ENCODE results near the gene RPL12.

Gene RPL12

GRCh38 chr9:127438394-127438793 lies 12.8 kb downstream of the RPL12 start:
- H3K9me3 ChIP-seq (ENCODE audit: insufficient read depth, low read length, severe bottlenecking): no peaks in the 10 kb centered on the region
- H3K9ac ChIP-seq (ENCODE audit: low read depth, low read length): no peak overlapping the region
- no peak overlapping the region for H3K27ac ChIP-seq (ENCODE audit: low read length)
- no peak overlapping the region for H3K4me3 ChIP-seq (ENCODE audit: low read depth in 1 of 2, low read length in 2 of 2)
- TF ChIP-seq, protein P1, sequence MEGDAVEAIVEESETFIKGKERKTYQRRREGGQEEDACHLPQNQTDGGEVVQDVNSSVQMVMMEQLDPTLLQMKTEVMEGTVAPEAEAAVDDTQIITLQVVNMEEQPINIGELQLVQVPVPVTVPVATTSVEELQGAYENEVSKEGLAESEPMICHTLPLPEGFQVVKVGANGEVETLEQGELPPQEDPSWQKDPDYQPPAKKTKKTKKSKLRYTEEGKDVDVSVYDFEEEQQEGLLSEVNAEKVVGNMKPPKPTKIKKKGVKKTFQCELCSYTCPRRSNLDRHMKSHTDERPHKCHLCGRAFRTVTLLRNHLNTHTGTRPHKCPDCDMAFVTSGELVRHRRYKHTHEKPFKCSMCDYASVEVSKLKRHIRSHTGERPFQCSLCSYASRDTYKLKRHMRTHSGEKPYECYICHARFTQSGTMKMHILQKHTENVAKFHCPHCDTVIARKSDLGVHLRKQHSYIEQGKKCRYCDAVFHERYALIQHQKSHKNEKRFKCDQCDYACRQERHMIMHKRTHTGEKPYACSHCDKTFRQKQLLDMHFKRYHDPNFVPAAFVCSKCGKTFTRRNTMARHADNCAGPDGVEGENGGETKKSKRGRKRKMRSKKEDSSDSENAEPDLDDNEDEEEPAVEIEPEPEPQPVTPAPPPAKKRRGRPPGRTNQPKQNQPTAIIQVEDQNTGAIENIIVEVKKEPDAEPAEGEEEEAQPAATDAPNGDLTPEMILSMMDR (IDR thresholded peaks at IDR 0.05; ENCODE audit: borderline replicate concordance, extremely low read depth, low read length, poor library complexity, severe bottlenecking): no peak
- H3K4me2 ChIP-seq (ENCODE audit: insufficient read depth, low read length): no peak overlapping the region
- no peaks in the 10 kb centered on the region for H3K79me2 ChIP-seq (ENCODE audit: insufficient read depth, low read length)
- H4K20me1 ChIP-seq (ENCODE audit: insufficient read depth, low read length): no peaks in the 10 kb centered on the region
- H3K4me1 ChIP-seq (ENCODE audit: insufficient read depth, low read length): no peaks in the 10 kb centered on the region
- H3K36me3 ChIP-seq (ENCODE audit: insufficient read depth, low read length): peaks cover 84% of the 10 kb centered on the region
- no peak overlapping the region for H2AFZ ChIP-seq (ENCODE audit: low read depth, low read length)
- no peak for ATAC-seq (ENCODE audit: insufficient read depth, low read depth)
- no peaks in the 10 kb centered on the region for H3K27me3 ChIP-seq (ENCODE audit: insufficient read depth, low read length, poor library complexity)
- DNase-seq: no peak

- H2AFZ ChIP-seq (ENCODE audit: low read depth, low read length): no peak overlapping the region
- ATAC-seq (ENCODE audit: insufficient read depth, low read depth) (no peak), DNase-seq (no peak)
- H3K9ac ChIP-seq (ENCODE audit: low read depth, low read length): no peak overlapping the region
- TF ChIP-seq, protein P1 (IDR thresholded peaks at IDR 0.05; ENCODE audit: borderline replicate concordance, extremely low read depth, low read length, poor library complexity, severe bottlenecking): no peak
- no peak for TF ChIP-seq EZH2 (IDR thresholded peaks at IDR 0.05; ENCODE audit: borderline replicate concordance, low read depth, low read length, severe bottlenecking)
- H3K36me3 ChIP-seq (ENCODE audit: insufficient read depth, low read length): peaks cover 86% of the 10 kb centered on the region
- no peaks in the 10 kb centered on the region for H3K9me3 ChIP-seq (ENCODE audit: insufficient read depth, low read length, severe bottlenecking)
- no peaks in the 10 kb centered on the region for H3K27me3 ChIP-seq (ENCODE audit: insufficient read depth, low read length, poor library complexity)
- H3K4me3 ChIP-seq (ENCODE audit: low read depth in 1 of 2, low read length in 2 of 2): no peak overlapping the region
- no peaks in the 10 kb centered on the region for H3K4me1 ChIP-seq (ENCODE audit: insufficient read depth, low read length)
- no peak overlapping the region for H3K4me2 ChIP-seq (ENCODE audit: insufficient read depth, low read length)
- no peaks in the 10 kb centered on the region for H4K20me1 ChIP-seq (ENCODE audit: insufficient read depth, low read length)
- no peak overlapping the region for H3K27ac ChIP-seq (ENCODE audit: low read length)
- no peaks in the 10 kb centered on the region for H3K79me2 ChIP-seq (ENCODE audit: insufficient read depth, low read length)
These were observed 13.5 kb downstream of the RPL12 start for GRCh38 chr9:127437497-127438264.

DNA sequence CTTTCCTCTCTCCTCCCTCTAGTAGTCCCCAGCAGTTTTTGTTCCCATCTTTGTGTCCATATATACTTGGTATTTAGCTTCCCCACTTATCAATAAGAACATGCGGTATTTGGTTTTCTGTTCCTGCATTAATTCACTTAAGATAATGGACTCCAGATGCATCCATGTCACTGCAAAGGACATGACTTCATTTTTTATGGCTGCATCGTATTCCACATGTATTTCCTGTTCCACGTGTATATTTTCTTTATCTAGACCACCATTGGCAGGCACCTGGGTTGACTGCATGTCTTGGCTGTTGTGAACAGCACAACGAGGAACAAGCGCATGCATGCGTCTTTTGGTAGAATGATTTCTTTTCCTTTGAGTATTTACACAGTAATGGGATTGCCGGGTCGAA lies 20.8 kb downstream of the RPL12 start:
- H4K20me1 ChIP-seq (ENCODE audit: insufficient read depth, low read length): no peaks in the 10 kb centered on the region

More for the DNA sequence above, 20.8 kb downstream of the RPL12 start:
- Histone ChIP-seq H3K4me2 (ENCODE audit: insufficient read depth, low read length) (no peak overlapping the region), H3K27me3 (ENCODE audit: insufficient read depth, low read length, poor library complexity) (no peaks in the 10 kb centered on the region), H3K4me3 (ENCODE audit: low read depth in 1 of 2, low read length in 2 of 2) (no peak overlapping the region), H3K79me2 (ENCODE audit: insufficient read depth, low read length) (peaks cover 23% of the 10 kb centered on the region), H2AFZ (ENCODE audit: low read depth, low read length) (no peak overlapping the region), H3K27ac (ENCODE audit: low read length) (no peak overlapping the region), H3K9me3 (ENCODE audit: insufficient read depth, low read length, severe bottlenecking) (no peaks in the 10 kb centered on the region), H3K36me3 (ENCODE audit: insufficient read depth, low read length) (peaks cover 42% of the 10 kb centered on the region), H3K4me1 (ENCODE audit: insufficient read depth, low read length) (peaks cover 13% of the 10 kb centered on the region), H3K9ac (ENCODE audit: low read depth, low read length) (no peak overlapping the region)
- TF ChIP-seq EZH2 (IDR thresholded peaks at IDR 0.05; ENCODE audit: borderline replicate concordance, low read depth, low read length, severe bottlenecking): no peak
- TF ChIP-seq, protein P1 (IDR thresholded peaks at IDR 0.05; ENCODE audit: borderline replicate concordance, extremely low read depth, low read length, poor library complexity, severe bottlenecking): no peak
- ATAC-seq (ENCODE audit: insufficient read depth, low read depth): no peak
- DNase-seq: no peak
